CD4-positive, alpha-beta memory T cell (primary cell): ENCODE measurements around the gene PCA3. TPM values are rescaled to one million over a fixed set of nuclear protein-coding genes. Genes with fewer than 3 reads are reported as not detected.

ENCODE experiments used
- CTCF ChIA-PET: fragments of 350-600 bp; sonication (Branson Sonifier 250); formaldehyde crosslinking; loops from one replicate; lab custom pipeline; 2021; ENCODE audit warnings: inconsistent platforms; ENCODE audit not compliant: partially characterized antibody; lab: Charles Lee
- POLR2A ChIA-PET: fragments of 350-600 bp; sonication (Branson Sonifier 250); formaldehyde crosslinking; loops from one replicate; lab custom pipeline; 2021; ENCODE audit not compliant: partially characterized antibody; lab: Charles Lee
- DNase-seq, 5 donors: peaks; one replicate each; pipeline versions ENCODE4 v3.0.0 to v3.0.0-alpha.2; 2020 to 2022; ENCODE audit warnings: mixed read lengths in 1 of 5
- H3K27ac ChIP-seq: one replicate; pipeline ENCODE4 v1.7.0; 2013; ENCODE audit warnings: low read depth, low read length
- H3K27me3 ChIP-seq: 2 replicates; pipeline ENCODE4 v1.7.0; 2013; ENCODE audit warnings: mild to moderate bottlenecking, low read length, moderate library complexity; ENCODE audit not compliant: insufficient read depth
- H3K36me3 ChIP-seq: 2 replicates; pipeline ENCODE4 v1.7.0; 2013; ENCODE audit warnings: mild to moderate bottlenecking, low read length, moderate library complexity; ENCODE audit not compliant: insufficient read depth
- H3K4me1 ChIP-seq: 2 replicates; pipeline ENCODE4 v1.7.0; 2013; ENCODE audit warnings: mild to moderate bottlenecking, low read length, moderate library complexity; ENCODE audit not compliant: insufficient read depth
- H3K4me3 ChIP-seq, 2 donors: one replicate each; pipeline ENCODE4 v1.7.0; 2013; ENCODE audit warnings: low read length in 2 of 2, mild to moderate bottlenecking in 1 of 2
- H3K9me3 ChIP-seq, 2 donors: one replicate each; pipeline ENCODE4 v1.7.0; 2013; ENCODE audit warnings: low read length in 2 of 2, control low read depth in 1 of 2; ENCODE audit not compliant: control insufficient read depth in 1 of 2
- H3K27ac Mint-ChIP-seq, 7 donors: one replicate each; pipeline ENCODE4 v1.8.0; 2020 to 2021; ENCODE audit warnings: mixed read lengths in 7 of 7, mild to moderate bottlenecking in 6 of 7, inconsistent platforms in 3 of 7, moderate library complexity in 3 of 7
- H3K27me3 Mint-ChIP-seq, 2 donors: one replicate each; pipeline ENCODE4 v1.8.0; 2020 to 2021; ENCODE audit warnings: mixed read lengths in 2 of 2
- H3K36me3 Mint-ChIP-seq, 2 donors: one replicate each; pipeline ENCODE4 v1.8.0; 2020 to 2021; ENCODE audit warnings: mixed read lengths in 2 of 2, inconsistent platforms in 1 of 2, mild to moderate bottlenecking in 1 of 2
- H3K4me1 Mint-ChIP-seq, 4 donors: one replicate each; pipeline ENCODE4 v1.8.0; 2020 to 2021; ENCODE audit warnings: mixed read lengths in 4 of 4, mild to moderate bottlenecking in 1 of 4
- H3K4me3 Mint-ChIP-seq, 8 donors: one replicate each; pipeline ENCODE4 v1.8.0; 2020 to 2021; ENCODE audit warnings: mixed read lengths in 8 of 8, mild to moderate bottlenecking in 7 of 8, moderate library complexity in 6 of 8, inconsistent platforms in 3 of 8
- H3K9me3 Mint-ChIP-seq, 8 donors: one replicate each; pipeline ENCODE4 v1.8.0; 2020 to 2021; ENCODE audit warnings: mixed read lengths in 8 of 8, mild to moderate bottlenecking in 5 of 8, inconsistent platforms in 3 of 8, moderate library complexity in 1 of 8
- intact Hi-C: fragments of 100-400 bp; cut with micrococcal nuclease; formaldehyde crosslinking; loops from one replicate; pipeline ENCODE4 v1.15.1; 2023
- polyA plus RNA-seq, 2 donors: library from polyadenylated mRNA; unstranded; fragments of 300-500 nt; fragmentation: Illumina TruSeq; gene quantifications; one replicate each; pipeline ENCODE4 v1.2.3, GENCODE V29; 2021
- total RNA-seq, 2 experiments: library from RNA; stranded (reverse); gene quantifications; one replicate each; pipeline ENCODE4 v1.2.3, GENCODE V29; 2021

PCA3 gene
- total and polyA plus RNA-seq, 4 experiments from 2014 or later = not detected

DNA sequence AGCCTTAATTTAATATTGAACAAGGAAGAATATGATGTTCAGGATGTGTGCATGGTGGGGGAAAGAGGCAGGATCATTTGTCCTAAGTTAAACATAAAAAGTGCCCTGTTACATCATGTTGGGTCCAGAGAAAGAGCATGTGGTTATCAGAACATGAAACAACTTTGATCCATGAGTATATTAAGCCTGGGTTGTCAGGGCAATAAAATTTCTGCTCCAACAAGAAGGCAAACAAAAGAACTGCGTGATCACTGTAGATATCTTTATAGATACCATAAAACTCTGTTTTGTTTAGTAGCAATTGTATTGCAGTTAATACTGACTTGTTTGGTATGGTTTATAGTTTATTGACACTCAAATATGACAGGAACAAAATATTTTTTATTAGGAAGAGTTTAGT lies 35.2 kb downstream of the PCA3 start:
- ChIA-PET CTCF (no interaction called here), POLR2A (no interaction called here)
- Mint-ChIP-seq H3K4me3 (no peak overlapping the region), H3K4me1 (no peaks in the 10 kb centered on the region), H3K9me3 (no peaks in the 10 kb centered on the region), H3K27me3 (peaks cover 3 to 13% of the 10 kb centered on the region in 2 donors), H3K27ac (no peak overlapping the region), H3K36me3 (no peaks in the 10 kb centered on the region)
- Histone ChIP-seq H3K4me3 (no peak overlapping the region), H3K9me3 (no peaks in the 10 kb centered on the region), H3K36me3 (no peaks in the 10 kb centered on the region), H3K27ac (no peak overlapping the region), H3K4me1 (no peaks in the 10 kb centered on the region), H3K27me3 (no peaks in the 10 kb centered on the region)
- no peak for DNase-seq
- intact Hi-C loops = no loop called here

GRCh38 chr9:76800901-76801300 lies 36.7 kb downstream of the PCA3 start:
- no peaks in the 10 kb centered on the region for H3K36me3 ChIP-seq
- no peaks in the 10 kb centered on the region for H3K27me3 ChIP-seq
- H3K27me3 Mint-ChIP-seq = peaks cover 3 to 7% of the 10 kb centered on the region in 2 donors
- DNase-seq = no peak
- H3K4me1 ChIP-seq = no peaks in the 10 kb centered on the region
- ChIA-PET POLR2A (no interaction called here), CTCF (no interaction called here)
- no peaks in the 10 kb centered on the region for H3K4me1 Mint-ChIP-seq
- H3K4me3 ChIP-seq = no peak overlapping the region
- no peaks in the 10 kb centered on the region for H3K36me3 Mint-ChIP-seq
- no peaks in the 10 kb centered on the region for H3K9me3 Mint-ChIP-seq
- intact Hi-C loops = no loop called here
- H3K4me3 Mint-ChIP-seq = no peak overlapping the region
- H3K27ac Mint-ChIP-seq = no peak overlapping the region
- no peaks in the 10 kb centered on the region for H3K9me3 ChIP-seq
- H3K27ac ChIP-seq = no peak overlapping the region

- peaks cover 3 to 7% of the 10 kb centered on the region in 2 donors for H3K27me3 Mint-ChIP-seq
- H3K27ac Mint-ChIP-seq = no peak overlapping the region
- ChIA-PET CTCF (no interaction called here), POLR2A (no interaction called here)
- no peak overlapping the region for H3K4me3 Mint-ChIP-seq
- no peak for DNase-seq
- H3K27ac ChIP-seq = no peak overlapping the region
- H3K36me3 ChIP-seq = no peaks in the 10 kb centered on the region
- H3K4me1 ChIP-seq = no peaks in the 10 kb centered on the region
- no peaks in the 10 kb centered on the region for H3K9me3 Mint-ChIP-seq
- intact Hi-C loops = no loop called here
- H3K9me3 ChIP-seq = no peaks in the 10 kb centered on the region
- H3K36me3 Mint-ChIP-seq = no peaks in the 10 kb centered on the region
- no peaks in the 10 kb centered on the region for H3K27me3 ChIP-seq
- H3K4me1 Mint-ChIP-seq = no peaks in the 10 kb centered on the region
- no peak overlapping the region for H3K4me3 ChIP-seq
These were observed 38.8 kb downstream of the PCA3 start for GRCh38 chr9:76803083-76803482.

DNA sequence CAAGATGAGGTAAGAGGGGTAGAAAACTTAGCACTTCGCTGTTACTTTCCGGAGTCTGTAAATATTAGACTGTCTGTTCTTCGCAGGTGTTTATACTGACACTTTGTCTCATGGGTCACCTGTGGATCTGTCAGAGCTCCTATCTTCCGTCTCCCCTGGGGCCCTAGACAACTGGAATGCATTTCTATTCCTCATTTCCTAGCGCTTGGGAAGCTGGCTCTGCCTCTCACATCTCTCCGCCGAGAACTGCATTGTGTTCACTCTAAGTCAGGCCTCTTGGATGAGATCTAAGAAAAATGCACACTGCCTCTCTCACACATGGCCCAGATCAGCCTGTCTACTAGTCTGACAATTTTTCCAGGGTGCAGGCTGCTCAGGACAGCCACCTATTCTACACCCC lies 39.5 kb downstream of the PCA3 start:
- Mint-ChIP-seq H3K27ac (no peak overlapping the region), H3K4me1 (no peaks in the 10 kb centered on the region), H3K4me3 (no peak overlapping the region), H3K9me3 (no peaks in the 10 kb centered on the region), H3K36me3 (no peaks in the 10 kb centered on the region), H3K27me3 (peaks cover 7% of the 10 kb centered on the region in 2 donors)
- ChIA-PET CTCF (no interaction called here), POLR2A (no interaction called here)
- no peaks in the 10 kb centered on the region for H3K4me1 ChIP-seq
- H3K27me3 ChIP-seq = no peaks in the 10 kb centered on the region
- no peaks in the 10 kb centered on the region for H3K9me3 ChIP-seq
- no peak overlapping the region for H3K27ac ChIP-seq
- no peak for DNase-seq
- intact Hi-C loops = no loop called here
- no peak overlapping the region for H3K4me3 ChIP-seq
- no peaks in the 10 kb centered on the region for H3K36me3 ChIP-seq

GRCh38 chr9:76808636-76809035 lies 44.4 kb downstream of the PCA3 start:
- H3K36me3 ChIP-seq = no peaks in the 10 kb centered on the region
- no peaks in the 10 kb centered on the region for H3K27me3 ChIP-seq
- H3K4me3 Mint-ChIP-seq = no peak overlapping the region
- no peaks in the 10 kb centered on the region for H3K4me1 Mint-ChIP-seq
- no peaks in the 10 kb centered on the region for H3K4me1 ChIP-seq
- H3K9me3 ChIP-seq = no peaks in the 10 kb centered on the region
- ChIA-PET POLR2A (no interaction called here), CTCF (no interaction called here)
- no peak overlapping the region for H3K27ac ChIP-seq
- H3K36me3 Mint-ChIP-seq = no peaks in the 10 kb centered on the region
- no peak for DNase-seq
- H3K4me3 ChIP-seq = no peak overlapping the region
- peaks cover 8 to 14% of the 10 kb centered on the region in 2 donors for H3K27me3 Mint-ChIP-seq
- no peak overlapping the region for H3K27ac Mint-ChIP-seq
- intact Hi-C loops = no loop called here
- H3K9me3 Mint-ChIP-seq = peaks cover 0 to 2% (median 0%) of the 10 kb centered on the region in 8 donors

DNA sequence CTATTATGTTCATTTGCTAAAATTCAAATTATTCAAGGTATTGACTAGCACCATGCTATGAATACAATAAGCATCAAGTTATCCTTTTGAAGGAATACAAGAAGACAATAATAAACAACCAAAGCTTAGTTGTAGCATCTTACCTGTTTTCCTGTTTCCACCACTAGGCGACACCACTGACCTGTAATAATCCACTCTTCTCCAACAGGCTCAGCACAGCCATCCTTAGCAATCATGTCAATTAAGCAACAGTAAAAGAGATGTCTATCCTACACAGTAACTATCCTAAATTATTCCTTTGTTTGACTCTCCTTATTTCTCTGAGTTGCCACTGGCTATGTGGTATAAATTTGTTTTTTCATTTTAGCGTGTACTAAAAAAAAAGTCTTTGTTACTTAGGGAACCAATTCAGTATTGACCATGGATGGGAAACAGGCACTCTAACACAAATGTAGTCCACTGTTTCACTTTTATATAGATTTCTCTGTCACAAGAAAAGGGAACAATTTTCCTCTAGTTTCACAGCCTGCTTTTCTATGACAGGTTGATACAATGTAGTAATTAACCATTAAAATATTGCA lies 46.2 kb downstream of the PCA3 start:
- H3K27me3 Mint-ChIP-seq = peaks cover 15 to 17% of the 10 kb centered on the region in 2 donors
- CTCF ChIA-PET = interaction anchor here (2.7 kb wide), 1 partner anchor 26 kb away, joined by 7 read pairs; no protein-coding TSS in a partner anchor

GRCh38 chr9:76812591-76812990 lies 48.4 kb downstream of the PCA3 start:
- H3K4me1 Mint-ChIP-seq = no peaks in the 10 kb centered on the region
- no peak overlapping the region for H3K27ac ChIP-seq
- intact Hi-C loops = no loop called here

More for the DNA sequence above, 46.2 kb downstream of the PCA3 start:
- POLR2A ChIA-PET = no interaction called here
- no peaks in the 10 kb centered on the region for H3K27me3 ChIP-seq
- H3K4me3 ChIP-seq = no peak overlapping the region
- no peaks in the 10 kb centered on the region for H3K4me1 ChIP-seq
- Mint-ChIP-seq H3K4me1 (no peaks in the 10 kb centered on the region), H3K36me3 (no peaks in the 10 kb centered on the region), H3K4me3 (no peak overlapping the region), H3K27ac (no peak overlapping the region), H3K9me3 (peaks cover 0 to 2% (median 0%) of the 10 kb centered on the region in 8 donors)
- intact Hi-C loops = no loop called here
- peak in 2 of 5 donors; percentile 0 to 2 for DNase-seq
- no peaks in the 10 kb centered on the region for H3K36me3 ChIP-seq
- H3K9me3 ChIP-seq = no peaks in the 10 kb centered on the region
- H3K27ac ChIP-seq = no peak overlapping the region

More at GRCh38 chr9:76812591-76812990, 48.4 kb downstream of the PCA3 start:
- H3K36me3 ChIP-seq = no peaks in the 10 kb centered on the region
- no peak overlapping the region for H3K27ac Mint-ChIP-seq
- no peaks in the 10 kb centered on the region for H3K4me1 ChIP-seq
- no peaks in the 10 kb centered on the region for H3K36me3 Mint-ChIP-seq
- H3K9me3 ChIP-seq = no peaks in the 10 kb centered on the region
- no peak for DNase-seq
- no peaks in the 10 kb centered on the region for H3K27me3 ChIP-seq
- CTCF ChIA-PET = no interaction called here
- peaks cover 0 to 2% (median 0%) of the 10 kb centered on the region in 8 donors for H3K9me3 Mint-ChIP-seq
- peaks cover 16 to 18% of the 10 kb centered on the region in 2 donors for H3K27me3 Mint-ChIP-seq
- no peak overlapping the region for H3K4me3 Mint-ChIP-seq
- POLR2A ChIA-PET = no interaction called here
- no peak overlapping the region for H3K4me3 ChIP-seq
